KBM-7 (cell line): Measurements from ENCODE around the gene POLE.
A peak's percentile ranks its signal among the peaks of the same experiment; 100 is the strongest.

Experiments used
- DNase-seq: peaks from one replicate; pipeline ENCODE4 v3.0.0-alpha.2; 2015
- in situ Hi-C: fragments of 300-500 bp; cut with MboI; formaldehyde crosslinking; loops from 2 replicates; pipeline ENCODE4 v1.14.3; 2020; ENCODE audit warnings: low sequenced_read_pairs, low pct_unique_long_range_greater_than_20kb, mixed read lengths

POLE gene

DNA sequence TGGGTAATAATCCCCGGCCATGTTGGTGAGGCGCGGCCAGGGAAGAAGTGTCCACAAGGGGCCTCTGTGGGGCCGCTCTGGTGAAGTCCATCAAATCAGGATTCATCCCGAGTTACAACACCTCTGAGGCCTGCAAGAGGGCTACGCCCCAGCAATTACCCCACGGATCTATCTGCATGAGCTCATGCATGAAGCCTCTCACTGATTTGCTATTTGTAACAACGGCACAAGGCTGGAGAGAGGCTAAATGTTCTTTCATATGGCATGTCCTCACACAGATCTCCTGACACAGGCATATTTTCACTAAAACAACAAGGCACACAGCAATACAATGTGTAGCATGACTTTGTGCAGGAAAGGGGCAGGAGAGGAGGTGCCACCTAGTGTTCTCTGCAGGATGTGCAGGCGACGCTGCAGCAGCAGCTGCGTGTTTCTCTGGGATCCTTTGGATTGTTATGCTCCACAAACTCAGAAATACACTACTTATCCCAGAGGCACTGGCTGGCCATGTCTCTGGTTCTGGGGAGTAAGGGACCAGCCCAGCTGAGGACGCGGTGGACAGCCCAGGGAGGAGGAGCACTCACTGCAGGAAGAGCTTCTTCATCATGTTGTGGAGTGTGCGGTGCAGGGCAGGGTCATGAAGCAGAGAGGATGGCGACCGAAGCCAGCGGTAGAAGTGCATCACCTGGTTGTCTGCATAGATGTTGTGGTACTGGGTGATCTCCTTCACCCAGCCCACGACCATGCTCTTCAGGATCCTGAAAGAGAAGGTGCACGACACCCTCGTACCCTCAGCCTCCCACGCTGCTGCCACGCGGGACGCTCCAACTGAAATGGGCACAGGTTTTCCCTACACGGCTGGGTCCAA is 48.4 kb downstream of the POLE start:
- peak; percentile 42 for DNase-seq
- in situ Hi-C loops = no loop called here

DNA sequence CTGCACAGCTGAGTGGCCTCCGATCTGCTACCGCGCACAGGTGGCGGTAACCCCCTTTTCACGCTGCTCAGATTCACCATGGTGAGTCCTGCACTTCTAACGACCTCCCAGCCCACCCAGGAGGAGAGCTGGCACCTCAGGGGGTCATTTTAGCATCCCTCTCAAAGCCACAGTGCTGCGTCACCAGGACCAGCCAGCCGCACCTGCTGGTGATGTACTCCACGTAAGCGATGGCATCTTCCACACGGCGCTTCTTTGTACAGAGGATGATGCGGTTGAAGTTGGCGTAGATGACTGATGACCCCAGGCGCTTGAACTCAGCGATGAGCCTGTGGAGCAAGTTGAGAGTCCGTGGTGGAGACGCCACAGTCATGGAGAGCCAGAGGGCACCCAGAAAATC is 49.3 kb downstream of the POLE start:
- no peak for DNase-seq

DNA sequence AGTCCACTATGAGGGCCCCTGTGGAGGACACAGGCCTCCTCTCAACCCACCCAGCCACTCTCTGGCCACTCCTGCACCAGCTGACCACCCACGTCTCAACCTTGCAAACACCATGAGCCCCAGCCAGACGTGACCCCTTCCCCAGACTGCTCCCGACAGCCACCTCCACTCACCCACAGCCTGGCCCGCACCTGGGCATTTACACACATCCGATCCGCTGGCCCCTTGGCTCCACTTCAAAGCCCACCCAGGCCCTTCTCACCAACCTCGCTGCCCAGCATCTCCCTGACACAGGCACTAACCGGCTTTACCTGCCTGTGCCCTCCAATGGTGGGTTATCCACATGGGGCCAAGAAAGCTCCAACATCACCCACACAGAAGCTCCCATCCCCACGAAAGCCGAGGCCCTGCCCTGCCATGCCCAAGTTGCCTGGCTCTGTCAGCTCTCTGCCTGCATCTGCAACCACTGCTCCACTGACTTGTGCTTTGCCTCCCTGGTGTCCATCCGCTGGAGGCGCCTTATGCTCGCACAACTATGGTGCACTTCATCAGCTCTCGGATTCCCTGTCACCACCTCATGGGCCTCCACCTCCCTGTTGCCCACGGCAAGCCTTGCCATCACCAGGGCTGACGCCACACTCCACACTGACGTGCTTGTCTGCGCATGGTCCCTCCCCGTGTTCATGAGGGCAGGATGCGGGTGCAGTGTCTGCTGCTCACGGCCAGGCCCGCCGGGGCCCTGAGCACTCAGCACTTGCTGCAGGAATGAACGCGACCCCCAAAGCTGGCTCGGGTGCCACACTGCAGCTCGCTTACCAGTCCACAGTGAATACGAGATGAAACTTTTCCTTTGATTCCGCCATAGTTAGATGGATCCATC is 51.8 kb downstream of the POLE start:
- in situ Hi-C loops = no loop called here
- DNase-seq = no peak

More for the DNA sequence above, 49.3 kb downstream of the POLE start:
- in situ Hi-C loops = no loop called here

DNA sequence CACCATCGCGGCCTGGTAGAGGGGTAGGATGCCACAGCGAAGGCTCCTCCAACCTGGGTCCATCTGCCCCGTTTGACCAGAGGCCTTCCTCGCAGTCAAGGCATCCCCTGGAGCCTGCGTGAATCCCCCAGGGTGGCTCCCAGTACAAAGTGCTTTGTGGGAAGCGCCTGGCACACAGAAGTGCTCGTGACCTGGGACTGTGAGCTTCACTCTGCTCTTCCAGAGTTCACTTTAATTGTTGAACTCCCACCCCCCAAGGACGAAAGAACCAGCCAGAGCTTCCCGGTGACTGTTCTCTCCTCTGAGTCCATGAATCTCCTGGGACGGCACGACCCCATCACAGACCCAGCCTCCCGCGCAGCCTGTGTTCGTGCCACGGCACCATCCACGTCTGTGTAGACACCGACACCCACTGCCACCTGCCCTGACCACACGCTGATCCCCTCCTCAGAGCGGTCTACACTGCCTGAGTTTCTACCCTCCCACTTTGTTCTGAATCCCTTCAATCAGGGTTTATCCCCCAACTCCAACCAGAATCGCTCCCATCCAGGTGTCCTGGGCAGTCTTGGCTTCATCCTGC is 52.6 kb downstream of the POLE start:
- in situ Hi-C loops = no loop called here
- DNase-seq = no peak

DNA sequence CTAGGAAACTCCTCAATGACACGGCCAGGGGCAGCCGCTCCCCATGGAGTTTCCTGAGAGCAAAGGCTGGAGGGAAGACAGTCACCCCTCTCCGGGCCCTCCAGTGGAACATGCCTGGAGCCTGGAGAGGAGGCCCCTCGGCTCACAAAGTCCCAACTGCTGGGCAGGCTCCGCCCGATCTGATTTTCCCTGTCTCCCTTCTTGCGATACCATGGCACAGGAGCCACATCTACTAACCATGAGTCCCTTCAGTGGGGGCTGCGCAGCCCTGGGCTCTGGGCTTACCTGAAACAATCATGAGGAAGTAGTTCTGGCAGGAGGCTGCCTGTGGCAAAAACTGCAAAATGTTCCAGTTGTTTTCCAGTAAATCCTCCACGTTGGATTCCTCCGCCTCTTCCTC is 53.2 kb downstream of the POLE start:
- in situ Hi-C loops = no loop called here
- DNase-seq = no peak

DNA sequence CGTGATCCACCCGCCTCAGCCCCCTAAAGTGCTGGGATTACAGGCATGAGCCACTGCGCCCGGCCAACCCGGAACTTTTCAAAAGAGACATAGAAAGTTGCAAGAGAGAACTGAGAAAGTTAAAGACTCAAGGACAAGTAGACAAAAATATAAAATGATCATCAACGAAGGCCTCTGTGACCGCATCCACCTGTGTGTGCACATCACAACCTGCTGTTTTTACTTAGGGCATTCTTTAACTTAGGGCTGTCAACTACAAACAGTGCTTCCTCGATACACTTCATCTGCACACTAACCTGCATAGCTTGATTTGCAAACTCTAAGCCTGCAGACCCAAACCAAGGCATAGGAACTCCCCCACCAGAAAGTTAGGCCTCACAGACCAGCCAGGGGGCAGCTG is 53.7 kb downstream of the POLE start:
- DNase-seq = no peak
- in situ Hi-C loops = no loop called here

DNA sequence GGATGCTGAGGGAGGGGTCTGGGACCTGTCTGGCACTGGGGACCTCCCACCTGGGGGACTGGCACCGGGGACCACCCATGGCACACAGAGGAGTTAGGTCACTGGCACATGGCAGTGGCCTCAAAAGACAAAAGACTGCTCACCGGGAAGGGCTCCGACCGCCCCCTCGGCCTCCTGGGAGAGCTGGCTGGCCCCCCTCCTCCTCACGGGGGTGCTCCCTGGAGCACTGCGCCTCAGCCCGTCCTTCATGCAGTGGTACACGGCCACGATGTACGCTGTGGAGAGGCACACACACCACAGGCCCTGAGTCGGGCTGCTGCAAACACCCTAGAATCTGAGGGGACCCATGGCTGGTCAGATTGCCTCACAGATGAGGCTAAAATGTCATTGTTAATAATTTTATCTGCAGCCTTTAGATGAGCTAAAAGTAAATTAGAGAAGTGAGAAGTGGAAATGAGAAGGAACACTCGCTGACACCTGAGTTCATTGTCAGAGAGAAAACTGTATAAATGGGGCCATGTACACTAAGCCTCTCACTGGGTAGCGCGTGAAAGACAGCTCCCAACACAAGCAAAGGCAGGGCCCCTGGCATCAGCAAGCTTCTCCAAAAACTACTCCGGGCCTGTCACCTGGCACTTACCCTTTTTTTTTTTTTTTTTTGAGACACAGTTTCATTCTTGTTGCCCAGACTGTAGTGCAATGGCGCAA is 54.5 kb downstream of the POLE start:
- in situ Hi-C loops = no loop called here
- no peak for DNase-seq

DNA sequence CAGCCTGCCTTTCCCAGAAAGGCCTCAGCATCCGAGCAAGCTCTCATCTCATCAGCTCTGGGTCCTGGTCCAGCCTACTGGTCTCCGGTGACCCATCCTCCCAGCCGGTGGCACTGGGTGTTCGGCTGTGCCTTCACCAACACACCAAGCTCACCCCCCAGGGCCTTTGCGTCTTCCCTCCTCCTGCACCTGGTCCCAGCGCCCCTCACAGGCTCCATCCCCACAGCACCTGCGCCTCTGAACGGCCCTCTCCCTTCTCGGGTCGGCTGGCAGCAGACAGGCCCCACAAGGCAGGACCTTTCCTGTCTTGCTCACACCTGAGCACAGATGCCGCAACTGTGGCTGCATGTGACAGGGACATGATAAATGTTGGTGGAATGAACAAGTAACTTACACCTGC is 55.5 kb downstream of the POLE start:
- in situ Hi-C loops = no loop called here
- DNase-seq = no peak

DNA sequence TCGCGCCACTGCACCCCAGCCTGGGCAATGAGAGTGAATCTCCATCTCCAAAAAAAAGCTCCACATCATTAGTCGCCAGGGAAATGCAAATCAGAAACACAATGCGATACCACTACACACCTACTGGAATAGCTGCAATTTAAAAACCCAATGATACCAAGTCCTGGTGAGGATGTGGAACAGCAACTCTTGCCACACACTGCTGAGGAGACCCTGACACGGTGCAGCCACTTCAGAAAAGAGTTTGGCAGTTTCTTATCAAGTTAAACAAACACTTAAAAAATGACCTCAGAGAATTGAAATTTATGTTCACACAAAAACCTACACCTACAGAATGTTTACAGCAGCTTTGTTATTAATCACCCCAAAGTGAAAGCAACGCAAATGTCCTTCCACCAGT is 56.5 kb downstream of the POLE start:
- DNase-seq = no peak
- in situ Hi-C loops = no loop called here

DNA sequence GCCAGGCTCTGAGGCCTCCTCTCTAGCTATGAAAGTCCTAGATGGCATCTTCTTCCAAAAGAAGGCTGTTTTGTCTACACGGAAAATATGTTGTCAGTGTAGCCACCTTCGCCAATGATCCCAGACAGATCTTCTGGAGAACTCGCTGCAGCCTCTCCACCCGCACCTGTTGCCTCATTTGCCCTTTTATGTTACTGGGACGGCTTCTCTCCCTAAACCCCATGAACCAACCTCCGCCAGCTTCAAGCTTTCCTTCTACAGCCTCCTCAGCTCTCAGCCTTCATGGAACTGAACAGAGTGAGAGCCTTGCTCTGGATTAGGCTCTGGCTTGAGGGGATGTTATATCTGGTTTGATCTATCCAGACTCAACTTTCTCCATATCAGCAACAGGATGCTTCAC is 57.8 kb downstream of the POLE start:
- no peak for DNase-seq

DNA sequence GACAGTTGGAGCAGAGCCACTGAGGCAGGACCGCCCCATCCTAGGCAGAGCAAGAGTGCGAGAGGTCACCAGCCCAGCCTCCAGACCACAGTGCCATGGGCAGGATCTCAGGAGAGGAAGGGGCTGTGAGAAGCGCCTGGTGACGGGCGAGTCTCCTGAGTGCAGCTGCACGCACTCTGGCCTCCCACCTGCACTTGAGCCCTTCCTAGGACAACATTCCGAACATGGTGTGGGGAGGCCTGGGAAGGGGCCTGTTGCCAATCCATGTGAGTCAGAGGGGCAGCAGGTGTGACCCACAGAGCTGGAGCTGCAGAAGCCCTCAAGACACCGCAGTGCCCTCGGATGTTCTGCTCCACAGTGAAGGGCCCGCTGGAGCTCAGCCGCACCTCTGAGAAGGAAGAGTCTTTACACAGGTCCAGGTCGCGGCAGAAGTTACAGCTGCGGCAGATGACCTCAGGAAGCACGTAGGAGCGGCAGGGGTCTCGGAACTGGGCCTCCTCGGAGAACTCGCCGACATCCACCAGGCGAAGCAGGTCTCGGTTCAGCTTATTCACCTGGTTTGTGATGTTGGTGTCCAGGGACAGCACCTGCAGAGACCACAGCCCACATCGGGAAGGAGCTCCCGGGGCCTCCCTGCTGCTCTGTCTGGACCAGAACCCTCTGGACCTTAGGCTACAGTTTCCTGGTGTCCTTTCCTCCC is 61.3 kb downstream of the POLE start:
- in situ Hi-C loops = no loop called here
- DNase-seq = no peak

More for the DNA sequence above, 57.8 kb downstream of the POLE start:
- in situ Hi-C loops = no loop called here

DNA sequence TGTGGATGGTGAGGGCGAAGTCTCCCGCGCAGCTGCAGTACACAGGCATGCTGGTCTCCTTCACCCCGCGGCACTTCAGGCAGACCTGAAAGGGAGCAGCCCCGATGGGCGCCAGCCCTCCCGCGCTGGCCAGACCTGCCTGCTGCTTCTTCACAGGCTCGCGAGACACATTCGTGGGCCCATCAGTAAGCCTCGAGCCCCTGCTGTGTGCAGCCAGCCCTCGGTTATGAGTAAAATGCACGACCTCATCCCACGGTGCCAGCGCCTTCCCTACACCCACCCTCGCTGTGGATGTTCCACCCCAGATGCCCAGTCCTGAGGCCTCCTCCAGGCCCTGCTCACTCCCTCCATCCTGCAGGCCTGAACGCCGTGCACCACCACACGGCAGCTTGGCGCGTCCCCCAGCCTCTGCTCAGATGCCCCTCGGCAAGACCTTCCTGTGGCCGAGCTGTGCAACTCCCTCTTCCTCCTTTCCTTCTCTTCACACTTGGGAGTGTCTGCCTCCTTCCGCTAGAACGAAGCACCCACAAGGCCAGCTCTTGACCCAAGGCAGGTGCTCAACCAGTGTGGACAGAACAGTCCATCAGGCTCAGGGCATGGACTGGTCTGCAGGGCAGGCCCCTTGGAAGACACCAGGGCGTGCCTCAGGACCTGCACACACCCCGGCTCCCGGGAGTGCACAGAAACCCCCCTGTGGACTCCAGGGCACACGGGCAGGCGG is 62.1 kb downstream of the POLE start:
- in situ Hi-C loops = no loop called here
- DNase-seq = no peak

DNA sequence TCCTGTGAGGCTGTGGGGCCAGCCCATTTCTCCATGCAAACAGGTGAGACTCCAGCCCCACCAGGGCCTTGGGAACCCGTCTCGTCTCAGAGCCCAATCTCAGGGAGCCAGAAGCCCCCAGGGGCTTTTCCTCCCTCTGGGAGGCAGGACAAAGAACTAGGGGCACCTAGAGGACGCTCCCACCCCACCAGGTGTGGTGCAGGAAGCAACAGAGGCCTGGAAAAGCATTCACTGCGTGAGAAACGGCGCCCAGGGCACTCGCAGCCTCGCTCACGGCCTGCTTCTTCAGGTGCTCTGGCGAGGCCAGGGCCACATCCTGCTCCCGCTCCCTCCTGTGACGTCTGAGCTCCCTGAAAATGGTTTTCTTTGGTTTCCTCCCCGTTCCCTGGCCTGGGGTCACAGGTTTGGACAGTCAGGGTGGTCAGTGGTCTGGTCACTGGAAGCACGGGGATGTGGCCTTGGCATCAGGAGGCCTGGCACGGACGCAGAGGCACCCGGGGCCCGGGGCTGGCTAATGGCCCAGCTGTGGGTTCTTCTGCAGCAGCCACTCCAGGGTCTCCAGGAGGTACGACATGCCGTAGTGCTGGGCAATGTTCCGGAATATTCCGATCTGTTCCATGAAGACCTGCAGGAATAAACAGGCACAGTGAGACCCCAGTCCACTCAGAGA is 62.8 kb downstream of the POLE start:
- DNase-seq = no peak
- in situ Hi-C loops = no loop called here

DNA sequence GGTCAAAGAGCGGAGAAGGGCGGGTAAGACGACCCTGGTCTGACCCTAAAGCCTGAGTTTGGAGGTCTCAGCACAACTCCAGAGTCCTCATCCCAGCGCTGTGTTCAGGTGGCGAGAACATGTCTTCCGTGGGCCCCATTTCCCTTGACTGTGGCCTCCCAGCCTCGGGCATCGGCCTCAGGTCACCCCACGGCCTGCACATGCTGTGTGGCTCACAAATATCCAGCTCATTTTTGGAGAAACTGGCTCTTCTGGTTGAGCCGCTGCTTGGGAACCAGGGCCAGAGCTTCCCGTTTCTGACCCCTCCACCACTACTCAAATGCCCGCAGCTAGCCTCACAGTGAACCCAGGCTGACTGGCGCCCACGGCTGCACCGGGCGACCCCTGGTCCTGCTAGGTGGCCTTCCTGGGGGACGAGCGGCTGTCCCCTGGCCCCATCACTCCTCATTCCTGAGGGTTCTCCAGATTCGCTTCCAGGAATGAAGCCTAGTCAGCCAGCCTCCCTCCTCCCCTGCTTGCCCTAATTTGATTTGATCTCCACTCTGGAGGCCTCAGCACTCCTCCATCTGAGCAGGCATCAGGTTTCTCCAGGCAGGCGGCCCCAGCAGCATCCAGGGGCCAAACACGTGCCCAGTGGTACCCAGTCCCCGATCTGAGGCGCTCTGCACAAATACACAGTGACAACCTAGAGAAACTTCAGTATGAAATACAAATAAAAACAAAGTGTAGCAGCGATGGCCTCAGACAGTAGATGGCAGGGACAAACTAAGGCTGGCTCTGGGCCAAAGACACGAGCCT is 63.9 kb downstream of the POLE start:
- no peak for DNase-seq
- in situ Hi-C loops = no loop called here

DNA sequence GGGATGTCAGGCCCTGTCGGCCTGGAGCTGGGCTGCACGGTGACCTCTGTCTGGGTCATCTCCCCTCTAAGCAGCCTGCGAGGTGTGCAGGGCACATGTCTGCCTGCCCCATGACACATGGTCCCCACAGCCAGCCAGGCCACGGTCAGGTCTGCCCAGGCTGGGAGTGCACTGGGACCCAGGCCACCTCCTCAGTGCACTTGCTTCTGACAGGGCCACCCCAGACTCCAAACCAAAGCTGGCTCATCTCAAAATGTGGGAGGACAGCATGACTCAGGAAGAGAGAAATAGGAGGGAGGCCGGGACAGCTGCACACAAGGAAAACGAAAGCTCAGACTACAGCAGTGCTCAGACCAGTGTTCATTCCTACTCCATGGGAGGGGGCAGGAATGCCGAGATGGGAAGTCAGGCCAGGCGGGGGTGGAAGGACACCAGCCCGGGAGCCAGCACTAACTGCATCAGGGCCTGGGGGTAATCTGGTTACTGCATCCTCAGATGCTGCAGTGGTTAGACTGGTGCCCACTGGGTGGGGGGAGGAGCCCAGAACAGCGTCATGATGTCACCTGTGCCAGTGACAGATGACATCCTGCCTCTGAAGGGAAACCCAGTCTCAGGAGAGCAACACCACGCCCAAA is 64.6 kb downstream of the POLE start:
- DNase-seq = no peak
- in situ Hi-C loops = no loop called here

DNA sequence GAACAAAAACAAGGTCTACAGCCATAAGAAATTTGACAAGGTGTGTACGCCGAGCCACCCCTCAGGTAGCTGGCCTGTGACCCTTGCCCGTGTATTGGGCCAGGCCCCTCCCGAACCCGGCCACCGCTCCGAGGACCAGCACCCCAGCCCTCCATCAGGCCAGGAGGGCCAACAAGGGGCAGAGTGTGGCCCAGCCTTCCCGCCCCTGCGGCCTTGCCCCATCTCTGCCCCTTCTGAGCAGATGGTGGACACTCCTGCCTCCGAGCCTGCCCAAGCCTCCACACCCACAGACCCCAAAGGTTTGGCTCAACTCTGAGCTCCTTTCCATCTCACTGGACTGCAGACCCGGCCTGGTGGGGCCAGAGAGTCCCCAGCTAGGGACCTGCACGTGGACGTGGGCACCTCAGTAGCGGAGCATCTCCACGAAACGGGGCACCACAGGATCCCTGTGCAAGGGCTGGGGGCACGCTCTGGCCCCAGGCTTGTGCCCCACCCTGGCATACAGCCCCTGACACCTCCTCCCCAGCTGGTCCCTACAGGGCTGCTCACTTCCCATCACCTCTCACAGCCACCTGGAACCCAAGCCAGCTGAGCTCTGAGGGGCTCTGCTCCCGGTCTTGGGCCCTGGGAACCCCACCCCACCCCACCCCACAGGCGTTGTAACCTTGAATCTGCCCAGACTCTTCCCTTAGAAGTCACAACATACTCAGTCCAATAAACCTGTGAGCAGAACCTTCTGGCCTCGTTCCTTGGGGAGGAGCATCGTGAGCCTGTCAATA is 65.3 kb downstream of the POLE start:
- in situ Hi-C loops = no loop called here
- no peak for DNase-seq
